Sigmoid colon (tissue), 3 donors: ENCODE measurements around the gene GCH1.

Experiments used
- POLR2A ChIP-seq, 2 donors: fragments of 450-650 bp; IDR thresholded peaks; one replicate each; pipeline ENCODE4 v1.6.1; 2016; ENCODE audit warnings: antibody characterized with exemption in 2 of 2, mild to moderate bottlenecking in 2 of 2, moderate library complexity in 2 of 2
- TF ChIP-seq, protein P1 (sequence below), 4 experiments: fragments of 450-650 bp in 3 of 4; fragments of 200-600 bp in 1 of 4; IDR thresholded peaks; one replicate each; pipeline ENCODE4 v1.5.1; 2016 to 2019; ENCODE audit warnings: antibody characterized with exemption in 4 of 4, mild to moderate bottlenecking in 3 of 4, moderate library complexity in 2 of 4

DNA sequence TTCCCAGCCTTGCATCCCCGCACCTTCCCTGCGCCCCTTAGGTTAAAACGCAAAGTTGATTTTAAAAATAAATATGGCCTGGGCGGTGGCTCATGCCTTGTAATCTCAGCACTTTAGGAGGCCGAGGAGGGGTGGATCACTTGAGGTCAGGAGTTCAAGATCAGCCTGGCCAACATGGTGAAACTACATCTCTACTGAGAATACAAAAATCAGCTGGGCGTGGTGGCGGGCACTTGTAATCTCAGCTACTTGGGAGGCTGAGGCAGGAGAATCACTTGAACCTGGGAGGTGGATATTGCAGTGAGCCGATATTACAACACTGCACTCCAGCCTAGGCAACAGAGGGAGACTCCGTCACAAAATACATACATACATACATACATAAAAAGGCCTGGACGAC lies 96.0 kb downstream of the GCH1 start:
- TF ChIP-seq, protein P1, sequence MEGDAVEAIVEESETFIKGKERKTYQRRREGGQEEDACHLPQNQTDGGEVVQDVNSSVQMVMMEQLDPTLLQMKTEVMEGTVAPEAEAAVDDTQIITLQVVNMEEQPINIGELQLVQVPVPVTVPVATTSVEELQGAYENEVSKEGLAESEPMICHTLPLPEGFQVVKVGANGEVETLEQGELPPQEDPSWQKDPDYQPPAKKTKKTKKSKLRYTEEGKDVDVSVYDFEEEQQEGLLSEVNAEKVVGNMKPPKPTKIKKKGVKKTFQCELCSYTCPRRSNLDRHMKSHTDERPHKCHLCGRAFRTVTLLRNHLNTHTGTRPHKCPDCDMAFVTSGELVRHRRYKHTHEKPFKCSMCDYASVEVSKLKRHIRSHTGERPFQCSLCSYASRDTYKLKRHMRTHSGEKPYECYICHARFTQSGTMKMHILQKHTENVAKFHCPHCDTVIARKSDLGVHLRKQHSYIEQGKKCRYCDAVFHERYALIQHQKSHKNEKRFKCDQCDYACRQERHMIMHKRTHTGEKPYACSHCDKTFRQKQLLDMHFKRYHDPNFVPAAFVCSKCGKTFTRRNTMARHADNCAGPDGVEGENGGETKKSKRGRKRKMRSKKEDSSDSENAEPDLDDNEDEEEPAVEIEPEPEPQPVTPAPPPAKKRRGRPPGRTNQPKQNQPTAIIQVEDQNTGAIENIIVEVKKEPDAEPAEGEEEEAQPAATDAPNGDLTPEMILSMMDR (IDR thresholded peaks at IDR 0.05) = no peak
- TF ChIP-seq POLR2A (IDR thresholded peaks at IDR 0.05) = no peak
